HK-2 (cell line): ENCODE measurements around the gene NELFB.
"Not testable (repeated sequence)": the region's sequence is repeated elsewhere in the genome, so short reads cannot be mapped to it uniquely, and the experiment has no call there.

Experiments used
- DNase-seq: peaks from one replicate; pipeline ENCODE4 v3.0.0-alpha.2; 2018; ENCODE audit not compliant: unreplicated experiment

NELFB gene

DNA sequence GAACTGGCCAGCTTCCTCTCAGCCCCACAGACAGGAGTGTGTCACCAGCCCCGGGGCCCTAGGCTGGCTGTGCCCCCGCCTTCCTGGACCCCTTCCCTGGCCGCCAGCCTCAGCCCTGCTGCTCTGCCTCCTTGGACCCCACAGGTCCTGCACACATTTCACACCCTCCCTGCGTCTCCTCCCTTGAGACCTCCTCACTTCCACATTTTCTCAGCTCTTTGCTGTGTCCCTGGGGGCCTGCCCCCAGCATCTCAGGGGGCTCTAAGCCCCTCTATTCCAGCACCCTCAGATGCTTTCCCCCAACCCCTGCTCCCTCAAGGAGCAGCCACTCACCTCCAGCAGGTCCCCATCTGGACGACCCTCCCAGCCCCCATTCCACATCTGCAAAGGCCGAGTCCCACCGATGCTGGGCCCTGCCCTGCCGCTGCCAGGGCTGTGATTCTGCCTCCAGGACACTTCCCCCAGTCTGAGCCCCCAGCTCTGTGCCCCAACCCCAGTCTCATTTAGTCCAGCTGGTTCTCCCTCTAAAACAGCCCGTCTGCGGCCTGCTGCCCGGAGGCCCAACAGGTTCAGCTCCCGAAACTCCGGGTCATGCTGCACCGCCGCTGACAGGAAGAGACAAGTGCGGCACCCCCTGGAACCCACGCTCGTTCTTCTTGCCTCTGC, 20.2 kb upstream of the NELFB start:
- no peak for DNase-seq

DNA sequence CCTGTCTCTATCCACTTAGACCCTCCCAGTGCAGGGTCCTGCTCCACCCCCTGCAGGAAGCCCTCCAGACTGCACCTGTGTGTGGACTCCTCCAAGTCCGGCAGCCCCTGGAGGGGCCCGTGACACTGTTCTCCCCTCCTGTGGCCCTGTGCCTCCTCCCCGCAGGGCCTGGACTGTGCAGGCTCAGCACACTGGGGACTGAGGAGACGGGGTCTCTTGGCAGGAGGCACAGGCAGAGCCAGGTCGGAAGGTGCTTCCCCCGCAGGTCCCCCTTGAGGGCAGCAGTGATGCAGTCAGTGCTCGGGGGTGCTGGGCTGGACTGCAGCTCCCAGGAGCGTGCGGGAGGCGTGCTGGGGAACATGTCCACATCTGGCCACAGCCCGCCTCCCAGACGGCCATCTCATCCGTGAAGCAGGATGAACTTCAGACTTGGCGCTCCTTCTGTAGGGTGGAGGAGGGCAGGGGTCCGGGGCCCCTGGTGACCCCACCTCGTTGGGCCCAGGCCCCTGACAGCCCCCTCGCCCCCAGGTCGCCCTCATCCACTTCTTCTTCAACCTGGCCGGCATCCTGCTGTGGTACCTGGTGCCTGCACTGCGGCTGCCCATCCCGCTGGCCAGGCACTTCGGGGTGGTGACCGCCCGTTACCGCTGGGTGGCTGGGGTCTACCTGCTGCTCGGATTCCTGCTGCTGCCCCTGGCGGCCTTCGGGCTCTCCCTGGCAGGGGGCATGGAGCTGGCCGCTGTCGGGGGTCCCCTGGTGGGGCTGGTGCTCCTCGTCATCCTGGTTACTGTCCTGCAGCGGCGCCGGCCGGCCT, 19.5 kb upstream of the NELFB start:
- DNase-seq: no peak

DNA sequence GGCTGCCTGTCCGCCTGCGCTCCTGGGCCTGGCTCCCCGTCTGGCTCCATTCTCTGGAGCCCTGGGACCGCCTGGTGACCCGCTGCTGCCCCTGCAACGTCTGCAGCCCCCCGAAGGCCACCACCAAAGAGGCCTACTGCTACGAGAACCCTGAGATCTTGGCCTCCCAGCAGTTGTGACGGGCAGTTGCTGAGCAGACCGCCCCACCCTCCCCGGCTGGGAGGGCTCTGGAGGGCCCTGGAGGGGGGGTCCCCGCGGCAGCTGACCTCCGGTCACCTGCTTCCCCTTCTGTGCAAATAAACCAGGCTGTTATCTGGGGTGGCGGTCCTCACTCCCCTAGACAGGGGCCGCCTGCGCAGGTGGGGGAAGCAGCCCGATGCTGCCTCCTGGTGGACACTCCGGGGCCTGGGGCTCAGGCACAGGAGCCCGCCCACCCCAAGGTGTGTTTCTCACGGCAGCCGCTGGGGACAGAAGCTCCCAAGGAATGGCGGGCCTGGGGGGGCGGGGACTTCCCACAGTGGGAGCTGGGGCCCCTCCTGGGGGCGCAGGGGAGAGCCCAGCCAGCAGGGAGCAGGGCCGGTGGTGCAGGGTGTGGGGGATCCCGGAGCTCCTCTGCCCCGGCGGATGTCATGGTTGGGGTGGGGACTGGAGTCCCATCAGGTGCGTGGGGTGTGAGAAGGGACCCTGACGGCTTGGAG, 18.7 kb upstream of the NELFB start:
- peak; percentile 62 for DNase-seq

DNA sequence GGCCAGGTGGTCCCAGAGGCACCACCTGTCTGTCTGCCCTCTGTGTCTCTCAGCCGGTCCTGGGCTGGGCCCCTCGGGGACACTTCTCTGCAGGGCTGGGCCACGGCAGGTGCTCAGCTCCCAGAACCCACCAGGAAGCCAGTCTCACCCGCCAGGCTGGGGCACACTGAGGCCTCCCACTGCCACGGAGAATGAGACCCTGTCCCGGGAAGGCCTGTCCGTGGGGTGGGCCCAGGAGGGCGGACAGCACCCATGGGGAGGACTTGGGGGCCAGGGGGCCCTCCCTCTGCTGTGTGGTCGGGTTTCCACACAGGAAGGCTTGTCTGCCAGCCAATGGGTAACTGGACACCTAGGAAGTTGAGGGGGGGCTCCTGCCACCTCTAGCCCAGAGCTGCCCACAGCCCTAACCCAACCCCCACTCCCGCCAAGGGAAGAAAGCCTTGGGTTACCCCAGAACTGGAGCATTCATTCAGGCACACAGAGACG, 18.1 kb upstream of the NELFB start:
- no peak for DNase-seq

DNA sequence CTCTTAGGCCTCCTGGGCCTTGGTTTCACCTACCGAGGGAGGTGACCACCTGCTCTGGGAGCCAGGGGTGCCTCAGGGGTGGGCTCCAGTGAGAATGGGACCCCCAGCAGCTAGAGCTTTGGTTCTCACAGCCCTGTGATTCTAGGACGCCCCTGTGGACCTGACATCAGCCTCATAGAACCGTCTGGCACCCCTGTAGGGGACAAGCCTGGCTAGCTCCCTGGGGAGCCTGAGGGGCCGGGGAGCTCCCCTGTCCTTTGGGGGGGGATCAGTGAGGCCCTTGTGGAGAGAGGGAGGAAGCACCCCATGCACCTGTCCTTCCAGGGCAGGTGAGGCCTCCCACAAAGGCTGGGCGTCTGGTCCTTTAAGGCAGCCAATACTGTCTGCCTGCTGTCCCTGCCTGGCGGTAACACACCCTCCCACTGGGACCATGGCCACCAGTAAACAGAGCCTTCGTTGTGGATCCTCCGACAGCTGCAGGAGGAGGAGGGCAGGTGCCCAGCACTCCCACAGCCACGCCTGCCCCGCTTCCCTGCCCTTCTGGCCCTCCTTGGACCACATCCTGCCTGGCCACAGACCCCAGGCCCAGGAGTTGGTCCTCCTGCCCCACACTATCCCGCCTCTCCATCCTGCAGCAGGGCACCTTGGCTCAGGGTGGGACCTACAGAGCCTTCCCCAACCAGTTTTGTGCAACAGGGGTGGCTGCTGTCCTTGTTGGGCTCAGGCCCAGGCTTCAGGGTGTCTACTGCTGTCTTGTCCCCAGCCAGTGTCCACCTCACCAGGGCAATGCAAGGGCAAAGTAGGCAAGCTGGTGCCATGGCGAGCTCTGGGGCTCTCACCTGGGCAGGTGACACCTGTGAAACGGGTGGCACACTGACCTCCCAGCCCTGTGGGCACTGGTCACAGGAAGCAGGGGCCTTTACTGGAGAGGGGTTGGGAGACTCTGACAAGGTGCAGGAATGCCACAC, 17.1 kb upstream of the NELFB start:
- DNase-seq: no peak

DNA sequence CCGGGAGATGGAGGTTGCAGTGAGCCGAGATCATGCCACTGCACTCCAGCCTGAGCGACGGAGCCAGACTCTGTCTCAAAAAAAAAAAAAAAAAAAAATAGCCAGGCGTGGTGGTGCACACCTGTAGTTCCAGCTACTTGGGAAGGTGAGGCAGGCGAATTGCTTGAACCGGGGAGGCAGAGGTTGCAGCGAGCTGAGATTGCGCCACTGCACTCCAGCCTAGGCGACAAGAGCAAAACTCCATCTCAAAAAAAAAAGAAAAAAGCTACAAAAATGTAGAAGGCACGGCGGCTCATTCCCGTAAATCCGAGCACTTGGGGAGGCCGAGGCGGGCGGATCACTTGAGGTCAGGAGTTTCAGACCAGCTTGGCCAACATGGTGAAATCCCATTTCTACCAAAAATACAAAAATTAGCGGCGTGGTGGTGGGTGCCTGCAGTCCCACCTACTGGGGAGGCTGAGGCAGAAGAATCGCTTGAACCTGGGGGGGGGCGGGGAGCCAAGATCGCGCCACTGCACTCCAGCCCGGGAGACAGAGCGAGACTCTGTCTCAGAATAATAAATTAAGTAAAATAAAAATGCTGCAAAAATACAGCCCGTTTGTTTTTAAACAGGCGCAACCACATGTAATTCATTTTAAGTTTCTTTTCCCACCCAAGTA, 15.5 kb upstream of the NELFB start:
- DNase-seq: not testable (repeated sequence)

DNA sequence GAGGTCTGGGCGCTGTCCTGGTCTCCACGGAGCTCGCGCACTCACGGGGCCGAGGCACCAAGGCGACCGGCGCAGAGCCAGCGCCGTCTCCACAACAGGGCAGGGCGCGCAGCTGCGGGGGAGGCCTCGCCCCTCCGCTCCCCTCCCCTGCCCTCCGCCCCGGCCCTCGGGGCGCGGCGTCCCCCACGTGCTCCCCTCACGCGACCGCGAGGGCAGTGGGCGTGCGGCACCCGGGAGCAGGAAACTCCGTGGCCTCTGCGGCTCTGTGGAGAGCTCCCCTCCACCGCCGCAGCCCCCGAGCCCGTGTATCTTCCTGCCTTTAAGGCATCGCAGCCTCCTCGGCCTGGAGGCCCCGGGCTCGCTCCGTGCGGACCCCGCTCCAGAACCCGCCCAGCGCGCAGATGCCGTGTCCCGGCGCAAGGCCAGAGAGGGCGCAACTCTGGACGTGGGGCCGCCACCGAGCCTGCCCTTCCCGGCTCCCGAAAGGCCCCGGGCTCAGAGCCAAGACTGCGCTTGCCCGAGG, 14.7 kb upstream of the NELFB start:
- peak; percentile 70 for DNase-seq

DNA sequence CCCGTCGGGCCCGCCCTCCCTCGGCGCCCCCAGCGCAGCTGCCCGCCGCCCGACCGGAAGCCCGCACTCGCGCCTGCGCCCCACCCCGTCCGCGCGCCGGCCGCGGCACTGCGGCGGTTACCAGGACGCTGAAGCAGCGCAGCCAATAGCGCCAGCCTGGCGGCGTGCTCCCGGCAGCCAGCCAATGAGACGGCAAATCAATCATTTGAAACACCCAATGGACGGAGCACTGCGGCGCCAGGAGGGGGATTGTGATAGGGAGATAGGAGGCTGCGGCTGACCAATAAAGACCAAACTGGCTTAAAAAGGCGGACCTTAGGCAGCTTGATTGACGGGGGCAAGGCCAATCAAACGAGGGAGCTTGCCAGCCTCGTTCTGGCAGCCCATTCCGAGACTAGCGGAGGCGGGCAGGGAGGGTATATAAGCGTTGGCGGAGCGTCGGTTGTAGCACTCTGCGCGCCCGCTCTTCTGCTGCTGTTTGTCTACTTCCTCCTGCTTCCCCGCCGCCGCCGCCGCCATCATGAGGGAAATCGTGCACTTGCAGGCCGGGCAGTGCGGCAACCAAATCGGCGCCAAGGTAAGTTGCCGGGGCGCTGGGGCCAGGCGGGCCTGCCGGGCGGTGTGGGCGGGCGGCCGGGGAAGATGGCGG, 14.2 kb upstream of the NELFB start, which contains the start of gene TUBB4B:
TSS of gene TUBB4B (plus strand) at position 447 of the 649 bp plus-strand sequence. CDS start at position 521, 74 bp downstream.
- DNase-seq: peak; percentile 99

DNA sequence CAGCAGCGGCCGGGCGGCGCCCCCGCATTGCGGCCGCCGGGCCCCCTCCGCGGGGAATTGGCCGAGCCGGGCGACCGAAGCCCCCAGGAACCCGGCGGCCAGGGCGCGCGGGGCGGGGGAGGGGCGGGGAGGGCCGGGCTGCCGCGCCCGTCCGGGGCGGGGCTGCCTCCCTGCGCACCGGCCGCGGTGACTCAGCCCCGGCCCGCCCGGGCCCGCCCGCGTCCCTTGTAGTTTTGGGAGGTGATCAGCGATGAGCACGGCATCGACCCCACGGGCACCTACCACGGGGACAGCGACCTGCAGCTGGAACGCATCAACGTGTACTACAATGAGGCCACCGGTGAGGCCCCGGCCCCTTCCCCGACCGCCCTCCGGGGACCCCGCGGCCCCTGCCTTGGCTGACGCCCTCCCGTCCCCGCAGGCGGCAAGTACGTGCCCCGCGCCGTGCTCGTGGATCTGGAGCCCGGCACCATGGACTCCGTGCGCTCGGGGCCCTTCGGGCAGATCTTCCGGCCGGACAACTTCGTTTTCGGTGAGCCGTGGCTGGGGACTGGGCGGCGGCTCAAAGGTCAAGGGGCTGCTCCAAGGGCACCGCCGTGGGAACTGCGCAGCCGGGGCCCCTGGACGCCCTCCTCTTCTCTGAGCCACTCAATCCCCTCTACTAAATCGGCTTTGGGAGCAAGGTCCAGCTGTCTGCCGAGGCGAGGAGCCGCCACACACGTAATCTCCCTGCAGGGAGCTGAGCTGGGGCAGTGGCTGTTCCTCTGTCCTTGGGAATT, 13.4 kb upstream of the NELFB start:
- DNase-seq: peak; percentile 62

DNA sequence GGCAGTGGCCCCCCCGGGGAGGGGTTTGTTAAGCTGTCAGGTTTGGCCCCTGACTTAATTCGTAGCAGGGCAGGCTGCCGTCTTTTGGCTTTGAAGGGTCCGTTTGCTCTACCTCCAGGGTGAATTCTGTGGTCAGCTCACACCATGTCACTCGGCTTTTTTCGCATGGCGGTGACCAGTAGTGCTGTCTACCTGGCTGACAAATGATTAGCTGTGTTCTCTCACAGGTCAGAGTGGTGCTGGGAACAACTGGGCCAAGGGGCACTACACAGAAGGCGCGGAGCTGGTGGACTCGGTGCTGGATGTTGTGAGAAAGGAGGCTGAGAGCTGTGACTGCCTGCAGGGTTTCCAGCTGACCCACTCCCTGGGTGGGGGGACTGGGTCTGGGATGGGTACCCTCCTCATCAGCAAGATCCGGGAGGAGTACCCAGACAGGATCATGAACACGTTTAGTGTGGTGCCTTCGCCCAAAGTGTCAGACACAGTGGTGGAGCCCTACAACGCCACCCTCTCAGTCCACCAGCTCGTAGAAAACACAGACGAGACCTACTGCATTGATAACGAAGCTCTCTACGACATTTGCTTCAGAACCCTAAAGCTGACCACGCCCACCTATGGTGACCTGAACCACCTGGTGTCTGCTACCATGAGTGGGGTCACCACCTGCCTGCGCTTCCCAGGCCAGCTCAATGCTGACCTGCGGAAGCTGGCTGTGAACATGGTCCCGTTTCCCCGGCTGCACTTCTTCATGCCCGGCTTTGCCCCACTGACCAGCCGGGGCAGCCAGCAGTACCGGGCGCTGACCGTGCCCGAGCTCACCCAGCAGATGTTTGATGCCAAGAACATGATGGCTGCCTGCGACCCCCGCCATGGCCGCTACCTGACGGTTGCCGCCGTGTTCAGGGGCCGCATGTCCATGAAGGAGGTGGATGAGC, 12.6 kb upstream of the NELFB start:
- no peak for DNase-seq

DNA sequence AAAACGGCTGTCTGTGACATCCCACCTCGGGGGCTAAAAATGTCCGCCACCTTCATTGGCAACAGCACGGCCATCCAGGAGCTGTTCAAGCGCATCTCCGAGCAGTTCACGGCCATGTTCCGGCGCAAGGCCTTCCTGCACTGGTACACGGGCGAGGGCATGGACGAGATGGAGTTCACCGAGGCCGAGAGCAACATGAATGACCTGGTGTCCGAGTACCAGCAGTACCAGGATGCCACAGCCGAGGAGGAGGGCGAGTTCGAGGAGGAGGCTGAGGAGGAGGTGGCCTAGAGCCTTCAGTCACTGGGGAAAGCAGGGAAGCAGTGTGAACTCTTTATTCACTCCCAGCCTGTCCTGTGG, 11.9 kb upstream of the NELFB start:
- not testable (repeated sequence) for DNase-seq

DNA sequence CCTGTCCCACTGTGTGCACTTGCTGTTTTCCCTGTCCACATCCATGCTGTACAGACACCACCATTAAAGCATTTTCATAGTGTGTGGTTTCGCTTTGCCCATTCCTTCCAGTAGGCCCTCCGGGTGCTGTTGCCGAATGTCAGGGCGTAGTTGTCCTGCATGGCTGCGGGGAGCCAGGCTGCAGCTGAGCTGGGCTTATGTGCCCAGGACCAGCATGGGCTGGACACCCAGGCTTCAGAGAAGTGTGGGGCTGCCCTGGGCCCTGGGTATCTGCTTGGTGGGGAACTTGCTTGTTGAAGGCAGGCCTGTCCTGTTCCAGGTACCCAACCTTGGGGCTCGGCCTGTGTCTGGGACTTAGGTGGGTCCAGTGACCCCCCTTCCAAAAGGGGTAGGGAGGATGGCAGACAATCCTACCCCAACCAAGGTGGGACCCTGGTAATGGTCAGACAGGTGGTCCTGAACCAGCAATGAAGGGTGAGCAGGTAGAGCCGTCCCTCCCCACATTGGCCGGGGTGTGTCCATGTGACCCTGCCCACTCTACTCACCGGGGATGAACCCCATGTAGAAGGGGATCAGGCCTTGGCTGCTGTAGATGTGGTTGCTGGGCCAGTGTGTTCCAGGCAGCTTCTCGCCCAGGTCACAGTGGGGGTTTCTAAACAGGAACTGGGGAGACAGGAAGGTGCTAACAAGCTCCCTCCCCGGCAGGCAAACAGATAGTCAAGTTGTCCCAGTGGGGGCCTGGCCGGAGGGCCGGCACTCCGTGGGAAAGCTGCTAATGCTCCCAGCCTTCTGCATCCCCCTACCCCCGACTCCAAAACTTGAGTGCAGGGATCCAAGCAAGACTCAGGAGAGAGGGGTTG, 11.3 kb upstream of the NELFB start:
- DNase-seq: peak; percentile 66

DNA sequence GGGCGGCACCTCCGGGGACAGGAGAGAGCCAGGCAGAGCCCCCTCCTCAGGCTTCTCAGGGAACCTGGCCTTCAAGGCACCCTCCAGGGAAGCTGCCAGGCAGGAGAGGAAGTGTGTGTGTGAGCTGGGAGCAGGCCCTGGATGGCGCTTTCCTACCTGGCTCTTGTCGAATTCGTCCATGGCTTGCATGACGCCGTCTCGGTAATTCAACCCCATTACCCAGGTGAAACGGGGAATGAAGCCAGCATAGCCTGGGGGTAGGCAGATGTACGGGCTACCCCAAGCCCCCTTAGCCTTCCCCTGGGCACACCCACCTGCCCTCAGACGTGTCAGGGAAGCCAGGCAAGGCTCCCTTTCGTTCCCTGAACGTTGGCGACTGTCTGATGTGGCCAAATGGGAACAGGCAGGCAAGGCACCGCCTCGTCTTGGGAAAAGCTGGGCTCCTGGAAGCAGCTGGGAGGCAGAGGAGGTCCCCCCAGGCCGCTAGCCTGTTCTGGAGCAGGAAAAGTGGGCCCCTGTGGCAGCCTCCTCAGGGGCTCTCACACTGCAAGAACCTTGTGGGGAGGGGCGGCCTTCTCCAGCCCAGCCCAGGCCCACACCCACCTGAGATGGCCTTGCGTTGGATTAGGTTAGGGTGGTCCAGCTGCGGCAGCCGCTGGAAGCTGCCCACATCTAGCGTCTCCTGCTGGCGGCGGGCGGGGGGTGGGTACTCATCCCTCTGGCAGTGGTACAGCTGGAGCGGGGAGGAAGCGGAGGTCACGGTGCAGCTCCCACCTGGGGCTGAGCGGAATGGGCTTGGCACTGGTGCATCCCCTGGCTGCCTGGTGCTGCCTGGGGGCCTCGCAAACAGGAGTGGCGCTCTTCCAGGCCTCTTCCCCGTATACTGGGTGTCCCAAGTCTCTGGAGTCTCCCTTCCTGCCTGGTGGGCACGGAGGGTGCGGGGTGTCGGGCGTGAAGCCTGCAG, 10.4 kb upstream of the NELFB start:
- DNase-seq: no peak

DNA sequence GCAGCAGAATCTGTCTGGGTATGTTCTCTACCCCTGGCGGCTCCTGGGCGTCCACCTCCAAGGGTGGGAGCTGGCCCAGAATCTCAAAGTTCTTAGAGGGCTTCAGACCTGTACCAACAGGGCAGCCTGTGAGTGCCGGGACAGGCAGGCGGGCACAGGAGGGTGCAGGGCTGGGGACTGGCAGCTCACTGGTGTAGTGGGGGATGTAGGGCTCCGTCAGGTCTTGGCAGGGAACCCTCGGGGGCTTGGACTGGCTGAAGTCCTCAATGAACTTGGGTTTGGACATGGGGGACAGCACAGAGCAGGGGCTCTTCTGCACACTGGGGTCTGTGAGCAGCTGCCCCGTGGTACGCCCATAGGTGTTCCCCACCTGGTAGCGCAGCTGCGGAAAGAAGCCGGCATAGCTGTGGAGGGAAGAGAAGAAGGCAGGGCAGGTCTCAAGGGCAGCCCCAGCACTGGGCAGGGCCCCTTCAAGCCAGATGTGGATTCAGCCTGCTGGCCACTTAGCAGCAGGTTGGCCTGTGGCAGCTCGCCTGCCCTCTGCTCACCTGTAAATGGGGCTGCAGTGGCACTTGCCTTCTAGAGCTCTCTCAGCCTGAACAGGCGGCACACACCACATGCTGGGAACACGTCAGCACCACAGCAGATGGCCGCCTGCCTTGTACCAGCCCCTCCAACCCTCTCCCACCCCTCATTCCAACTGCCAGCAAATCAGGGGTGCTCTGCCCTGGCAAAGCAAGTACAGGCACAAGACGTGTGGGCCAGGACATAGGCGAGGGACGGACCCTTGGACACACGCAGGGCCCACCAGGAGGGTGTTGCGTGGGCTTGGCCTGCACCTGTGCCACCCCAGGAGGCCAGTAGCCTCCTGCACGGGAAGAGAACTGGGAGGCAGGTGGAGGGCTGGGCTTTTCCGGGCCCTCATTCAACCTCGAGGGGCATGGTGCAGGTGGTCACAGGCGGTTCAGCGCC, 9.4 kb upstream of the NELFB start:
- DNase-seq: no peak
